Epithelial cell of proximal tubule (primary cell): ENCODE data around the gene CNOT1. TPM values are rescaled to one million over a fixed set of nuclear protein-coding genes. Genes with fewer than 3 reads are reported as not detected.

ENCODE experiments used
- DNase-seq: peaks from one replicate; pipeline ENCODE4 v3.0.0-alpha.2; 2011; ENCODE audit warnings: low read depth
- H3K4me3 ChIP-seq: 2 replicates; pipeline ENCODE4 v1.5.1; 2011; ENCODE audit warnings: low read depth, mild to moderate bottlenecking, low read length
- CTCF ChIP-seq: conservative IDR thresholded peaks from 2 replicates; pipeline ENCODE4 v1.5.1; 2012; ENCODE audit warnings: low read depth, mild to moderate bottlenecking, low read length
- total RNA-seq: library from RNA; depleted of rRNA; stranded (reverse); fragments of >200 nt; gene quantifications from 2 replicates; pipeline ENCODE4 v1.2.3, GENCODE V29; 2015

CNOT1 gene
- total RNA-seq, 1 donor from 2014 or later = 70.6 TPM

- DNase-seq = no peak
- no peak overlapping the region for H3K4me3 ChIP-seq
- no peak for TF ChIP-seq CTCF
Observed at GRCh38 chr16:58563775-58564174, 65.9 kb downstream of the CNOT1 start.

- H3K4me3 ChIP-seq = no peak overlapping the region
- no peak for TF ChIP-seq CTCF
- DNase-seq = no peak
Observed at GRCh38 chr16:58563235-58563634, 66.4 kb downstream of the CNOT1 start.

- DNase-seq = no peak
- no peak for TF ChIP-seq CTCF
- no peak overlapping the region for H3K4me3 ChIP-seq
Observed at GRCh38 chr16:58556678-58557077, 72.9 kb downstream of the CNOT1 start.

GRCh38 chr16:58551496-58551895 is 78.1 kb downstream of the CNOT1 start:
- no peak for TF ChIP-seq CTCF
- no peak for DNase-seq
- no peak overlapping the region for H3K4me3 ChIP-seq

- DNase-seq = no peak
- no peak overlapping the region for H3K4me3 ChIP-seq
- no peak for TF ChIP-seq CTCF
Observed at GRCh38 chr16:58548378-58548777, 81.2 kb downstream of the CNOT1 start.

GRCh38 chr16:58543685-58544084 is 85.9 kb downstream of the CNOT1 start:
- DNase-seq = no peak
- no peak for TF ChIP-seq CTCF
- H3K4me3 ChIP-seq = no peak overlapping the region

GRCh38 chr16:58542291-58542690 is 87.3 kb downstream of the CNOT1 start:
- no peak for DNase-seq
- H3K4me3 ChIP-seq = no peak overlapping the region

More at GRCh38 chr16:58542291-58542690, 87.3 kb downstream of the CNOT1 start:
- no peak for TF ChIP-seq CTCF
